ENCODE data around the gene MAML3.

MAML3 gene

GRCh38 chr4:139916041-139916440 is 237.9 kb downstream of the MAML3 start:
- no peak for DNase-seq

- peak in 1 of 3 experiments; percentile 19 for DNase-seq
Measured at GRCh38 chr4:139915037-139915436, 238.9 kb downstream of the MAML3 start.

- DNase-seq, result no peak
Measured at GRCh38 chr4:139913995-139914598, 239.9 kb downstream of the MAML3 start.

- DNase-seq, result peak in 1 of 3 experiments; percentile 32
Measured at GRCh38 chr4:139913398-139913990, 240.5 kb downstream of the MAML3 start.

GRCh38 chr4:139912445-139912844 is 241.5 kb downstream of the MAML3 start:
- DNase-seq, result no peak

GRCh38 chr4:139910106-139910505 is 243.9 kb downstream of the MAML3 start:
- no peak for DNase-seq

- peak in 1 of 3 experiments; percentile 38 for DNase-seq
Measured at GRCh38 chr4:139908636-139909437, 245.1 kb downstream of the MAML3 start.

GRCh38 chr4:139907001-139907809 is 246.8 kb downstream of the MAML3 start:
- no peak for DNase-seq

GRCh38 chr4:139905489-139905888 is 248.5 kb downstream of the MAML3 start:
- DNase-seq, result no peak

GRCh38 chr4:139904406-139904805 is 249.6 kb downstream of the MAML3 start:
- DNase-seq, result no peak

- no peak for DNase-seq
Measured at GRCh38 chr4:139903845-139904244, 250.1 kb downstream of the MAML3 start.

- peak in 1 of 3 experiments; percentile 41 for DNase-seq
Measured at GRCh38 chr4:139902321-139903320, 251.4 kb downstream of the MAML3 start.

GRCh38 chr4:139901531-139902320 is 252.3 kb downstream of the MAML3 start:
- peak in 2 of 3 experiments; percentile 56 to 81 for DNase-seq

- peak in 1 of 3 experiments; percentile 49 for DNase-seq
Measured at GRCh38 chr4:139900964-139901376, 253.0 kb downstream of the MAML3 start.

- no peak for DNase-seq
Measured at GRCh38 chr4:139899346-139899745, 254.6 kb downstream of the MAML3 start.

- DNase-seq, result peak in 1 of 3 experiments; percentile 66
Measured at GRCh38 chr4:139898293-139898692, 255.7 kb downstream of the MAML3 start.

- DNase-seq, result peak in 1 of 3 experiments; percentile 40
Measured at GRCh38 chr4:139896091-139896604, 257.8 kb downstream of the MAML3 start.

- DNase-seq, result no peak
Measured at GRCh38 chr4:139893801-139894200, 260.2 kb downstream of the MAML3 start.

- no peak for DNase-seq
Measured at GRCh38 chr4:139892973-139893736, 260.8 kb downstream of the MAML3 start.

- DNase-seq, result no peak
Measured at GRCh38 chr4:139890816-139891215, 263.2 kb downstream of the MAML3 start.

All from NCI-H1417 (cell line).